NCI-H510A (cell line): ENCODE results near the gene LAMTOR2.

Experiments used
- DNase-seq: peaks from one replicate; lab custom pipeline; 2025; lab: John Stamatoyannopoulos, UW

The LAMTOR2 gene

GRCh38 chr1:156076609-156077429 is 22.2 kb downstream of the LAMTOR2 start:
- no peak for DNase-seq

GRCh38 chr1:156077430-156077760 is 22.8 kb downstream of the LAMTOR2 start:
- DNase-seq: no peak

GRCh38 chr1:156078728-156079127 is 24.1 kb downstream of the LAMTOR2 start:
- no peak for DNase-seq

DNA sequence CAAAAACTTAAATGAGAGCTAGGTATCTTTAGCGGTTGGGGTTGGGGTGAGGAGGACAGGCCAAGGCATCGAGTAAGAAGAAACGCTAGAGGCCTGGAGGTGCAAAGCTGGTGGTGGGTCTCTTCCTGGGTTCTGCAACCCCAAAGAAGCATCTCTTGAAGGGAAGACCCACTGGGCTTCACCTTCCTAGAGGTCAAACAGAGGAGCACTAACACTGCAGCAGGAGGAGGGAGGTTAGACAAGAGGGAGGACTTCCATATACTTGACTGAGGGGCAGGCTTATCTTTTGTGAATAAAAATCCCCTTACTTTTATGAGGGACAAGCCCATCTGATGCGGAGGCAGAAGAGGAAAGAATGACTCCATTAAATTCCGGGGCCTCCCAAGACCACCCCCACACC is 25.2 kb downstream of the LAMTOR2 start:
- DNase-seq: no peak

DNA sequence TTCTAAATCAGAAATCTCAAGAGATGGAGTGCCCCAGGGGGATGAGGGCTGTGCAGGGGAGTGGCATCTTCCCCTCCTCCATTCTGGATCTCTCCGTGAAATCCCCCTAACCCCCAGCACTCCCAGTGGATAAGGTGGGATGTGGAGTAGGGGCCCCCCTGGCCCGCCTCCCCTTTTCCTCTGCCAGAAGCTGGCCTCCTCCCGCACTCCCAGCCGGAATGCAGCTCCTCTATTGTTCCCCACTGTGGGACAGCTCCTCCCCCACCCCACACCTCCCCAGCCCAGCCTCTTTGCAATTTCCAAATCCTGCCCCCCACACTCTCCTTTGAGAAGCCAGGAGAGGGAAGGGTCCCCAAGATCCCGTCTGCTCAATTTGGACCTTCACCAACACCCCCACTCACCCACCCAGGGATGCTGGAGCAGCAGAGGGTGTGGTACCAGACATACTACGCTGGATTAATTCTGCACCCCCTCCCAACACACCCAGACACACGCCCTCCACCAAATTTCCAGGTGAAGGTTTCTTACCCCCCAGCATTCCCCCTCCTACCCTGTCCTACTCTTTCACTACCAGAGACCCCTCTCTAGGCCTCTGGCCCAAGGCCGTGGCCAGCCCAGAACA is 25.8 kb downstream of the LAMTOR2 start:
- DNase-seq: no peak

DNA sequence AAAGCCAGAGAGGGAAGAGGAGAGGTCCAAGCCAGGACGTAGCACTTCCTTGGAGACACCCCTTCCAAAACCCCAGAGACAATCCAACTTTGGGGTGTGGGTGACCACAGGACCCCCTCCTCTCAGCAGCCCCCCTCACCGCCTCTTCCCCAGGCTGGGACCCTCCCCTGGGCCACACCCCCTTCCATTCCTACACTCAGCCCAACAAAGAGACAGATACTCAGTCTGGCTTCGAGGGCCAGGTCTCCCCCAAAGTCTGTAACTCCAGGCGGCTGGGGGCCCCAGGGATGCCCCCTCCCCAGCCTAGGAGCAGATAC is 26.2 kb downstream of the LAMTOR2 start:
- DNase-seq: no peak

GRCh38 chr1:156081180-156081916 is 26.8 kb downstream of the LAMTOR2 start:
- DNase-seq: no peak

DNA sequence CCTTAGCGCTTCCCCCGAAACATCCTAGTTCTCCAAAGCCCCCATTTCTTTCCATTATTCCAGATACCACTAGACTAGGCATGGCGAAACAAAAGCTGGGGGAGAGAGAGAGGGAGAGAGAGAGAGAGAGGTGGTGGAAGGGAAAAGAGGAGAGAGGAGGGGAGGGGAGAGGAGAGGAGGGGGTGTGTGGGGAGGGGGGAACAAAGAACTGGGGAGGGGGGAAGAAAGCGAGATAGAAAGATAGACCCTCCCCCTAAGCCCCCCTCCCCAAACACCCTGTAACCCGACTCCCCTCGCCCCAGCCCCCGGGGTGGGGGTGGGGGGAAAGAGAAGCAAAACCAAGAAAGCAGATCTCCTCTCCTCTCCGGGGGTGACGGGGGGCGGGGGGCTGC is 27.3 kb downstream of the LAMTOR2 start:
- DNase-seq: no peak

DNA sequence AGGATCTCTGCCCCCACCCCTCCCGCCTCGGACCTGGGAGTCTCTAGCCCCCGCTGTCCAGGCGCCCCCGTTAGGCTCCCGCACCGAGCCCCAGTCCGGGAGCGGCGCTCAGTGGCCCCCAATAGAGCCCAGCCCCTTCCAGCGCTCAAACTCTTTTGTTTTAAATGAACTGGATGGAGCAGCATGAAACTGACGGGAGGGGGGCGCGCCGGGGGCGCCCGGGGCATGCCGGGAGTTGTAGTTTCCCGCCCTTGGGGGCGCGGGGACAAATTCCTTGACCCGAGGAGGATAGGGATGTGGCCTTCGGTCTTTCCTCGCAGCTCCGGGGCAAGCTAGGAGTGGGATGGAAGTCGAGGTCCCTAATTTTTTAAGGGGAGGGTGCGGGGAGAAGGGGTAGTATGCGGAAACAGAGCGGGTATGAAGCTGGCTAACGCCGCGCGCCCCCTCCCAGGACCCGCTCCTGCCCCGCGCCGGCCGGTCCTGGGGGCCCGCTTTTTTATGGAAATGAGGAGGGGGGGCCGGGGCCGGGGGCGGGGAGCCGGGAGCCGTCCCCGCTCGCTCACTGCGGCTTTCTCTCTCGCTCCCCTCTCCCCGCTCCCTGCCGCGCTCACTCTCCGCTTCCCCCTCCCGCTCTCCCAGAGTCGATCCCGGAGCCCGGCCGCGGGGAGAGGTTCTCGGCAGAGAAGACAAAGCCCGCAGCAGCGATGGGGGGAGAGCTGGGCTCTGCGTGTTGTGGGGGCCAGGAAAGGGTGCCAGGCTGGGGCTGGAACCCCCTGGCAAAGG is 27.9 kb downstream of the LAMTOR2 start, which contains the start of gene MEX3A:
Gene MEX3A (minus strand): TSS at position 157 of the 783 bp plus-strand sequence. CDS start 467 bp downstream, outside the sequence.
- DNase-seq: peak; percentile 79

GRCh38 chr1:156083800-156084790 is 29.5 kb downstream of the LAMTOR2 start:
- DNase-seq: no peak

DNA sequence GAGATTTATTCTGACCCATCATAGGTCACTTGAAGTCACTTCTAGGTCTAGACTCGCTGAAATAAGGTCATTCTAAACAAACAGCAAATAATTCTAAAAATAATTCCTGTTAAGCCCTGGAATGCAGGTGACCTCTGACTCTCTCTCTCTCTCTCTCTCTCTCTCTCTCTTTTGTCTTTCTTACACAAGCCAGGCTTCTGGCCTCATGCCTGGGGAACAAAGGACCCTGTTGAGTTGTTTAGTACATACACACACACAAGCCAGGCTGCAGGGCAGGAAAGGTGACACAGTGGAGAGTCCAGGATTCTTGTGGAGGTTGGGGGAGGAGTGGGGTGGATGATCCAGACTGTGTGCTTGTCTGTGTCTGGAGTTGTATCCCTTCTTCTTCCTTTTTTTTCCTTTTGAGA is 31.7 kb downstream of the LAMTOR2 start:
- no peak for DNase-seq

GRCh38 chr1:156089704-156090103 is 35.1 kb downstream of the LAMTOR2 start:
- no peak for DNase-seq

DNA sequence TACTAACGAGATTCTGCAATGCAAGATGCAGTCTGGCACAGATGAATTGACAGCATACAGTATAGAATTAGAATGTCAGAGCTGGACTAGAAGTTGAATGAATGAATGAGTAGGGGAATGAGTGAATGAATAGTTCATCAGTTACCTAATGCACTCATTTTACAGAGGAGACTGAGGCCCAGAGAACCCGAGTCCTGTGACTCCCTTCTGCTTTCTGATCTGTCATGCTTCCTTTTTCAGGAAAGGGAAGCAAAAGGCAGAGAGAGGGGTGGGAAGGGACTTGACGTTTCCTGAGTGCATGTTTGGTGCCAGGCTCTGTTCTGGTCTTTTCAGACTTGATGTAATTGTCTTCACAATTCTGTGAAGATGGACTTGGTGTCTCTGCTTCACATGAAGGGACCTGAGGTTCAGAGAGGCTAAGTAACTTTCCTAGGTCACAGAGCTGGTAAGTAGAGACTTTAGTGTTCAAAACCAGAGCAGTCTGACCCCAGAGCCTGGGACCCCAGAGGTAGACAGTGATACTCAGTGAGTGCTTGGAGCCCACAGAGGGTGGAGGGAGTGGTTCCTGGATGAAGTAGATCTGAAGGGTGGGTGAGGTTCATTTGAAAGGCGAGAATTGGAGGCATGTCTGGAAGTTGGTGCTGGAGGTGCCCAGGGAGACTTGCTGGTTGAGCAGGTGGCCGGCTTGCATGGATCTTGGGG is 35.7 kb downstream of the LAMTOR2 start:
- DNase-seq: no peak

GRCh38 chr1:156090840-156091188 is 36.2 kb downstream of the LAMTOR2 start:
- DNase-seq: peak; percentile 88

GRCh38 chr1:156091610-156092009 is 37.0 kb downstream of the LAMTOR2 start:
- DNase-seq: no peak

DNA sequence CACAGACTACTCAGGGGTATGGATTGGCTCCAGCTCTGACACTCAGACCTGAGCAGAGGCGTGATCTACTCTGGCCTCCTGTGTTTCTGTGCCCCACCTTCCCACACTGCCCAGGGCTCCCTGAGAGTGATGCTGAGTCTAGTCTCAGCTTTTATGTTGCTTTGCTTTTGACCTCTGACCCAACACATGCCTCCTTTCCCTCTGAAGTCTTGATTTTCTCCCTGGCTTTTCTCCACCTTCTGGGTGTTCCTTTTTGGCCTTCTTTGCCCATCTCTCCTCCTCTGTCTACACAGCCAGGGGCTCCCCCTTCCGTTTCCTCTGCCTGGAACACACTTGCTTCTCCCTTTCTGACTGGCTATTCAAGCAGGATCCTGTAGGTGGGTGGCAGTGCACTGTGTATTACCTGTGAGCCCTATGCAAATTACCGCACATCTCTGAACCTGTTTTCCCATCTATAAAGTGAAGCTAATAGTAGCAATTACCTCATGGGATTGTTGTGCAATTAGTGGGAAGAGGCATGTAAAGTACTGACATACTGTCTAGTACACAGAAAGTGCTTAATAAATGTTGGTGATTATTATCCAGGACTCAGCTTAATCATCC is 41.4 kb downstream of the LAMTOR2 start:
- DNase-seq: no peak

- peak; percentile 67 for DNase-seq
Measured at GRCh38 chr1:156096640-156097391, 42.2 kb downstream of the LAMTOR2 start.

DNA sequence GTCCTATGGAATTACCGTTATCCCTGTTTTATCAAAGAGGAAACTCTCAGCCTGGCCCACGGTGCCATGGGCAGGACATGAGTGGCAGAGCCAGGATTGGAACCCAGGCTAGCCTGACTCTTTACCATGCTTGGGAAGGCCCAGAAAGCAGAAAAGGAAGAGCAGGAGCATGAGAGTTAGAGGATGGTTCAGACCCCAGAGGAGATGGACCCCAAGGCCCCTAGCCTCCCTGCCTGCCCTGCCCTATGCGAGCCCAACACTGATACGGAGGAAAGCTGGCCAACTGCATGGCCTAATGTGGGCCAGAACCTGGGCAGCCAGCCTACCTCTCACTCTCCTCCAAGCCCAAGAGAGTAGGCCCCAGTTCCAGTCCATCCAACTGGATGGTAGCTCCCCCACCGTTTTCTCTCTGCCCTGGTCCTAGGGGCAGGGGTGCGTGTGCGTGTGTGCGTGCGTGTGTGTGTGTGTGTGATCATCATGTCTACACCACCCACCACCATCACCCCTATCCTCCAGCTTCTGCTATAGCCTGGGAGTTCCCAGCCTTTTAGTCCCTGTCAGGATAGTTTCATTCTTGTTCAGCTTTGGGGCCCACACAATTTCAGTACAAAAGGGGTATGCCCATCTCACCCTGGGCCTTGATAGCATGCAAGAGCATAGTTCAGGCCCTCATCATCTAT is 43.1 kb downstream of the LAMTOR2 start:
- no peak for DNase-seq

DNA sequence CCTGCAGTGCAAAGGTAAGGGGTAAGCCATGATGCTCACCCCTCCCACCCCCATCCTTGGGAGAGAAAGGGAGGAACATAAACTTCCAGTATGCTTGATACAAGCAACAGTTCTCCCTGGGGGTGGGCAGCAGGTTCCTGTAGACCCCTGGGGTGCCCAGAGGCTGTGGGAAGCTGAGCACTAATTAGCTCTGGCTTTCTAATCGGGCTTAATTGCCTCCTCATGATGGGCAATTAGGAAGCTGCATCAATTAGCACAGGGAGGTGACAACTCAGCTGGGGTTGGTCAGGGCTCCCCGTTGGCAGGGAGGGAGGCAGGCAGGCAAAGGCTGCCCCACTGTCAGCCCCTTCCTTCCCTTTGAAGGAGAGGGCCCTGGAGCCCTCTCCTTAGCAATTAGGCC is 44.2 kb downstream of the LAMTOR2 start:
- no peak for DNase-seq
